ENCODE measurements around the gene SECISBP2. TPM values are rescaled to one million over a fixed set of nuclear protein-coding genes. Genes with fewer than 3 reads are reported as not detected.
A peak's percentile ranks its signal among the peaks of the same experiment; 100 is the strongest.

The SECISBP2 gene
- total RNA-seq, 2 donors from 2014 or later, result 43.1 to 63.6 TPM

- Mint-ChIP-seq H3K27ac (peak overlapping the region in 1 of 2 donors; percentile 59), H3K4me1 (ENCODE audit: low read depth in 2 of 2) (peaks cover 16 to 22% of the 10 kb centered on the region in 2 donors), H3K9me3 (no peaks in the 10 kb centered on the region), H3K27me3 (no peaks in the 10 kb centered on the region), H3K36me3 (peaks cover 59% of the 10 kb centered on the region), H3K4me3 (no peak overlapping the region)
- no peak for DNase-seq (ENCODE audit: low spot score)
- ATAC-seq, result no peak
Observed at GRCh38 chr9:89345476-89345875, 27.2 kb downstream of the SECISBP2 start.

- DNase-seq (ENCODE audit: low spot score) (no peak), ATAC-seq (no peak)
- no peak overlapping the region for H3K4me3 Mint-ChIP-seq
- H3K27me3 Mint-ChIP-seq, result no peaks in the 10 kb centered on the region
- H3K9me3 Mint-ChIP-seq, result no peaks in the 10 kb centered on the region
- H3K27ac Mint-ChIP-seq, result no peak overlapping the region
- peaks cover 56% of the 10 kb centered on the region for H3K36me3 Mint-ChIP-seq
- peaks cover 22 to 29% of the 10 kb centered on the region in 2 donors for H3K4me1 Mint-ChIP-seq (ENCODE audit: low read depth in 2 of 2)
Observed at GRCh38 chr9:89346696-89347095, 28.4 kb downstream of the SECISBP2 start.

GRCh38 chr9:89347651-89348050 is 29.4 kb downstream of the SECISBP2 start:
- Mint-ChIP-seq H3K9me3 (no peaks in the 10 kb centered on the region), H3K27me3 (no peaks in the 10 kb centered on the region), H3K27ac (no peak overlapping the region), H3K36me3 (peaks cover 55% of the 10 kb centered on the region), H3K4me1 (ENCODE audit: low read depth in 2 of 2) (peaks cover 32 to 34% of the 10 kb centered on the region in 2 donors), H3K4me3 (no peak overlapping the region)
- no peak for ATAC-seq
- DNase-seq (ENCODE audit: low spot score), result no peak

- peaks cover 46% of the 10 kb centered on the region for H3K36me3 Mint-ChIP-seq
- no peak for ATAC-seq
- peaks cover 31 to 33% of the 10 kb centered on the region in 2 donors for H3K4me1 Mint-ChIP-seq (ENCODE audit: low read depth in 2 of 2)
- H3K9me3 Mint-ChIP-seq, result no peaks in the 10 kb centered on the region
- H3K4me3 Mint-ChIP-seq, result no peak overlapping the region
- no peak overlapping the region for H3K27ac Mint-ChIP-seq
- H3K27me3 Mint-ChIP-seq, result no peaks in the 10 kb centered on the region
- DNase-seq (ENCODE audit: low spot score), result no peak
Observed at GRCh38 chr9:89349607-89350006, 31.3 kb downstream of the SECISBP2 start.

GRCh38 chr9:89350988-89351557 is 32.8 kb downstream of the SECISBP2 start:
- ATAC-seq (peak; percentile 17 to 40), DNase-seq (ENCODE audit: low spot score) (no peak)
- Mint-ChIP-seq H3K4me3 (no peak overlapping the region), H3K27ac (peak overlapping the region in 1 of 2 donors; percentile 80), H3K27me3 (no peaks in the 10 kb centered on the region), H3K36me3 (peaks cover 38% of the 10 kb centered on the region), H3K9me3 (no peaks in the 10 kb centered on the region), H3K4me1 (ENCODE audit: low read depth in 2 of 2) (peaks cover 26 to 28% of the 10 kb centered on the region in 2 donors)

- peak overlapping the region; percentile 80 to 91 for H3K27ac Mint-ChIP-seq
- peak overlapping the region; percentile 69 for H3K4me3 Mint-ChIP-seq
- DNase-seq (ENCODE audit: low spot score) (no peak), ATAC-seq (no peak)
- peaks cover 26 to 28% of the 10 kb centered on the region in 2 donors for H3K4me1 Mint-ChIP-seq (ENCODE audit: low read depth in 2 of 2)
- peaks cover 33% of the 10 kb centered on the region for H3K36me3 Mint-ChIP-seq
- no peaks in the 10 kb centered on the region for H3K9me3 Mint-ChIP-seq
- no peaks in the 10 kb centered on the region for H3K27me3 Mint-ChIP-seq
Observed at GRCh38 chr9:89351584-89352300, 33.4 kb downstream of the SECISBP2 start.

GRCh38 chr9:89352451-89352850 is 34.2 kb downstream of the SECISBP2 start:
- H3K9me3 Mint-ChIP-seq, result no peaks in the 10 kb centered on the region
- no peaks in the 10 kb centered on the region for H3K27me3 Mint-ChIP-seq
- peak overlapping the region; percentile 80 to 91 for H3K27ac Mint-ChIP-seq
- H3K4me1 Mint-ChIP-seq (ENCODE audit: low read depth in 2 of 2), result peaks cover 30 to 32% of the 10 kb centered on the region in 2 donors
- peaks cover 33% of the 10 kb centered on the region for H3K36me3 Mint-ChIP-seq
- no peak for ATAC-seq
- DNase-seq (ENCODE audit: low spot score), result no peak
- peak overlapping the region; percentile 69 for H3K4me3 Mint-ChIP-seq

- H3K4me1 Mint-ChIP-seq (ENCODE audit: low read depth in 2 of 2), result peaks cover 36 to 38% of the 10 kb centered on the region in 2 donors
- H3K27ac Mint-ChIP-seq, result peak overlapping the region; percentile 80 to 91
- H3K36me3 Mint-ChIP-seq, result peaks cover 33% of the 10 kb centered on the region
- H3K4me3 Mint-ChIP-seq, result peak overlapping the region; percentile 69
- DNase-seq (ENCODE audit: low spot score) (no peak), ATAC-seq (no peak)
- H3K9me3 Mint-ChIP-seq, result no peaks in the 10 kb centered on the region
- H3K27me3 Mint-ChIP-seq, result no peaks in the 10 kb centered on the region
Observed at GRCh38 chr9:89352874-89353649, 34.8 kb downstream of the SECISBP2 start.

- Mint-ChIP-seq H3K27me3 (no peaks in the 10 kb centered on the region), H3K36me3 (peaks cover 33% of the 10 kb centered on the region), H3K4me3 (no peak overlapping the region), H3K27ac (peak overlapping the region; percentile 80 to 91), H3K9me3 (no peaks in the 10 kb centered on the region), H3K4me1 (ENCODE audit: low read depth in 2 of 2) (peaks cover 36 to 38% of the 10 kb centered on the region in 2 donors)
- no peak for DNase-seq (ENCODE audit: low spot score)
- no peak for ATAC-seq
Observed at GRCh38 chr9:89353989-89354388, 35.7 kb downstream of the SECISBP2 start.

- H3K9me3 Mint-ChIP-seq, result no peaks in the 10 kb centered on the region
- peak overlapping the region in 1 of 2 donors; percentile 91 for H3K27ac Mint-ChIP-seq
- ATAC-seq (no peak), DNase-seq (ENCODE audit: low spot score) (no peak)
- H3K4me3 Mint-ChIP-seq, result no peak overlapping the region
- H3K27me3 Mint-ChIP-seq, result no peaks in the 10 kb centered on the region
- peaks cover 33% of the 10 kb centered on the region for H3K36me3 Mint-ChIP-seq
- peaks cover 36 to 38% of the 10 kb centered on the region in 2 donors for H3K4me1 Mint-ChIP-seq (ENCODE audit: low read depth in 2 of 2)
Observed at GRCh38 chr9:89354471-89354870, 36.2 kb downstream of the SECISBP2 start.

GRCh38 chr9:89356782-89357181 is 38.5 kb downstream of the SECISBP2 start:
- Mint-ChIP-seq H3K4me1 (ENCODE audit: low read depth in 2 of 2) (peaks cover 36 to 38% of the 10 kb centered on the region in 2 donors), H3K36me3 (peaks cover 39% of the 10 kb centered on the region), H3K9me3 (no peaks in the 10 kb centered on the region), H3K27me3 (no peaks in the 10 kb centered on the region), H3K27ac (no peak overlapping the region), H3K4me3 (no peak overlapping the region)
- no peak for ATAC-seq
- no peak for DNase-seq (ENCODE audit: low spot score)

GRCh38 chr9:89357331-89358197 is 39.3 kb downstream of the SECISBP2 start:
- no peak overlapping the region for H3K4me3 Mint-ChIP-seq
- peaks cover 28 to 30% of the 10 kb centered on the region in 2 donors for H3K4me1 Mint-ChIP-seq (ENCODE audit: low read depth in 2 of 2)
- ATAC-seq (peak; percentile 20 to 57), DNase-seq (ENCODE audit: low spot score) (no peak)
- no peaks in the 10 kb centered on the region for H3K9me3 Mint-ChIP-seq
- H3K27ac Mint-ChIP-seq, result peak overlapping the region; percentile 28 to 73
- no peaks in the 10 kb centered on the region for H3K27me3 Mint-ChIP-seq
- peaks cover 32% of the 10 kb centered on the region for H3K36me3 Mint-ChIP-seq

- H3K27ac Mint-ChIP-seq, result peak overlapping the region; percentile 28 to 54
- ATAC-seq (no peak), DNase-seq (ENCODE audit: low spot score) (no peak)
- H3K27me3 Mint-ChIP-seq, result no peaks in the 10 kb centered on the region
- H3K36me3 Mint-ChIP-seq, result peaks cover 28% of the 10 kb centered on the region
- H3K9me3 Mint-ChIP-seq, result no peaks in the 10 kb centered on the region
- H3K4me1 Mint-ChIP-seq (ENCODE audit: low read depth in 2 of 2), result peaks cover 21 to 24% of the 10 kb centered on the region in 2 donors
- H3K4me3 Mint-ChIP-seq, result no peak overlapping the region
Observed at GRCh38 chr9:89358376-89358916, 40.1 kb downstream of the SECISBP2 start.
